Measurements from ENCODE around the gene PDLIM5.
"Not testable (repeated sequence)": the region's sequence is repeated elsewhere in the genome, so short reads cannot be mapped to it uniquely, and the experiment has no call there.

Gene PDLIM5

GRCh38 chr4:94650690-94651089, 198.9 kb downstream of the PDLIM5 start:
- Histone ChIP-seq H3K4me1 (ENCODE audit: control insufficient read depth, insufficient read depth, low read length) (no peaks in the 10 kb centered on the region), H3K27ac (ENCODE audit: low read depth, low read length) (no peak overlapping the region), H3K4me3 (ENCODE audit: low read depth, low read length) (no peak overlapping the region), H3K9me3 (ENCODE audit: control insufficient read depth, insufficient read depth, low read depth, low read length) (no peaks in the 10 kb centered on the region), H3K27me3 (ENCODE audit: control insufficient read depth, insufficient read depth, low read length) (no peaks in the 10 kb centered on the region), H3K9ac (ENCODE audit: low read length) (no peak overlapping the region), H3K36me3 (ENCODE audit: control insufficient read depth, insufficient read depth, low read length) (0 out of 2 replicates have a peak, but pooled peaks cover 7% of the 10 kb centered on the region)

GRCh38 chr4:94653095-94653649, 201.4 kb downstream of the PDLIM5 start:
- H3K4me1 ChIP-seq (ENCODE audit: control insufficient read depth, insufficient read depth, low read length), result no peaks in the 10 kb centered on the region
- no peak overlapping the region for H3K9ac ChIP-seq (ENCODE audit: low read length)
- H3K36me3 ChIP-seq (ENCODE audit: control insufficient read depth, insufficient read depth, low read length), result peaks cover 8% of the 10 kb centered on the region; the same call in 1 of the 2 replicates
- H3K9me3 ChIP-seq (ENCODE audit: control insufficient read depth, insufficient read depth, low read depth, low read length), result no peaks in the 10 kb centered on the region
- no peak overlapping the region for H3K27ac ChIP-seq (ENCODE audit: low read depth, low read length)
- H3K4me3 ChIP-seq (ENCODE audit: low read depth, low read length), result no peak overlapping the region
- H3K27me3 ChIP-seq (ENCODE audit: control insufficient read depth, insufficient read depth, low read length), result no peaks in the 10 kb centered on the region

GRCh38 chr4:94653984-94654609, 202.4 kb downstream of the PDLIM5 start:
- Histone ChIP-seq H3K4me3 (ENCODE audit: low read depth, low read length) (no peak overlapping the region), H3K27me3 (ENCODE audit: control insufficient read depth, insufficient read depth, low read length) (no peaks in the 10 kb centered on the region), H3K27ac (ENCODE audit: low read depth, low read length) (no peak overlapping the region), H3K9me3 (ENCODE audit: control insufficient read depth, insufficient read depth, low read depth, low read length) (no peaks in the 10 kb centered on the region), H3K9ac (ENCODE audit: low read length) (no peak overlapping the region), H3K36me3 (ENCODE audit: control insufficient read depth, insufficient read depth, low read length) (peaks cover 10% of the 10 kb centered on the region; the same call in 1 of the 2 replicates), H3K4me1 (ENCODE audit: control insufficient read depth, insufficient read depth, low read length) (no peaks in the 10 kb centered on the region)

GRCh38 chr4:94654714-94655113, 203.0 kb downstream of the PDLIM5 start:
- Histone ChIP-seq H3K27me3 (ENCODE audit: control insufficient read depth, insufficient read depth, low read length) (no peaks in the 10 kb centered on the region), H3K9me3 (ENCODE audit: control insufficient read depth, insufficient read depth, low read depth, low read length) (no peaks in the 10 kb centered on the region), H3K36me3 (ENCODE audit: control insufficient read depth, insufficient read depth, low read length) (peaks cover 10% of the 10 kb centered on the region; the same call in 1 of the 2 replicates), H3K4me3 (ENCODE audit: low read depth, low read length) (no peak overlapping the region), H3K9ac (ENCODE audit: low read length) (no peak overlapping the region), H3K27ac (ENCODE audit: low read depth, low read length) (no peak overlapping the region), H3K4me1 (ENCODE audit: control insufficient read depth, insufficient read depth, low read length) (no peaks in the 10 kb centered on the region)

GRCh38 chr4:94660614-94661013, 208.9 kb downstream of the PDLIM5 start:
- H3K27me3 ChIP-seq (ENCODE audit: control insufficient read depth, insufficient read depth, low read length), result no peaks in the 10 kb centered on the region
- no peak overlapping the region for H3K9ac ChIP-seq (ENCODE audit: low read length)
- H3K27ac ChIP-seq (ENCODE audit: low read depth, low read length), result no peak overlapping the region
- no peak overlapping the region for H3K4me3 ChIP-seq (ENCODE audit: low read depth, low read length)
- peaks cover 19% of the 10 kb centered on the region for H3K36me3 ChIP-seq (ENCODE audit: control insufficient read depth, insufficient read depth, low read length)
- H3K9me3 ChIP-seq (ENCODE audit: control insufficient read depth, insufficient read depth, low read depth, low read length), result no peaks in the 10 kb centered on the region
- no peaks in the 10 kb centered on the region for H3K4me1 ChIP-seq (ENCODE audit: control insufficient read depth, insufficient read depth, low read length)

- not testable (repeated sequence) for H3K9ac ChIP-seq (ENCODE audit: low read length); H3K36me3 ChIP-seq (ENCODE audit: control insufficient read depth, insufficient read depth, low read length); H3K27ac ChIP-seq (ENCODE audit: low read depth, low read length)
Observed at GRCh38 chr4:94665021-94665420, 213.3 kb downstream of the PDLIM5 start.

GRCh38 chr4:94665500-94666404, 214.0 kb downstream of the PDLIM5 start:
- H3K36me3 ChIP-seq (ENCODE audit: control insufficient read depth, insufficient read depth, low read length), result peaks cover 7% of the 10 kb centered on the region; the same call in 1 of the 2 replicates
- H3K9ac ChIP-seq (ENCODE audit: low read length), result no peak overlapping the region
- no peak overlapping the region for H3K27ac ChIP-seq (ENCODE audit: low read depth, low read length)
- H3K4me1 ChIP-seq (ENCODE audit: control insufficient read depth, insufficient read depth, low read length), result no peaks in the 10 kb centered on the region
- H3K27me3 ChIP-seq (ENCODE audit: control insufficient read depth, insufficient read depth, low read length), result no peaks in the 10 kb centered on the region
- no peak overlapping the region for H3K4me3 ChIP-seq (ENCODE audit: low read depth, low read length)
- no peaks in the 10 kb centered on the region for H3K9me3 ChIP-seq (ENCODE audit: control insufficient read depth, insufficient read depth, low read depth, low read length)

More at GRCh38 chr4:94665021-94665420, 213.3 kb downstream of the PDLIM5 start:
- H3K4me1 ChIP-seq (ENCODE audit: control insufficient read depth, insufficient read depth, low read length); H3K4me3 ChIP-seq (ENCODE audit: low read depth, low read length); H3K27me3 ChIP-seq (ENCODE audit: control insufficient read depth, insufficient read depth, low read length); H3K9me3 ChIP-seq (ENCODE audit: control insufficient read depth, insufficient read depth, low read depth, low read length): not testable (repeated sequence)

- Histone ChIP-seq H3K4me1 (ENCODE audit: control insufficient read depth, insufficient read depth, low read length) (no peaks in the 10 kb centered on the region), H3K36me3 (ENCODE audit: control insufficient read depth, insufficient read depth, low read length) (peaks cover 2% of the 10 kb centered on the region; the same call in 1 of the 2 replicates), H3K27me3 (ENCODE audit: control insufficient read depth, insufficient read depth, low read length) (no peaks in the 10 kb centered on the region), H3K9ac (ENCODE audit: low read length) (no peak overlapping the region), H3K9me3 (ENCODE audit: control insufficient read depth, insufficient read depth, low read depth, low read length) (no peaks in the 10 kb centered on the region), H3K4me3 (ENCODE audit: low read depth, low read length) (no peak overlapping the region), H3K27ac (ENCODE audit: low read depth, low read length) (no peak overlapping the region)
Observed at GRCh38 chr4:94668724-94669123, 217.0 kb downstream of the PDLIM5 start.

- Histone ChIP-seq H3K36me3 (ENCODE audit: control insufficient read depth, insufficient read depth, low read length) (no peaks in the 10 kb centered on the region), H3K4me1 (ENCODE audit: control insufficient read depth, insufficient read depth, low read length) (no peaks in the 10 kb centered on the region), H3K9me3 (ENCODE audit: control insufficient read depth, insufficient read depth, low read depth, low read length) (no peaks in the 10 kb centered on the region), H3K27ac (ENCODE audit: low read depth, low read length) (no peak overlapping the region), H3K9ac (ENCODE audit: low read length) (no peak overlapping the region), H3K27me3 (ENCODE audit: control insufficient read depth, insufficient read depth, low read length) (no peaks in the 10 kb centered on the region), H3K4me3 (ENCODE audit: low read depth, low read length) (no peak overlapping the region)
Observed at GRCh38 chr4:94669672-94670664, 218.2 kb downstream of the PDLIM5 start.

- no peak overlapping the region for H3K27ac ChIP-seq (ENCODE audit: low read depth, low read length)
- H3K9me3 ChIP-seq (ENCODE audit: control insufficient read depth, insufficient read depth, low read depth, low read length), result no peaks in the 10 kb centered on the region
- H3K27me3 ChIP-seq (ENCODE audit: control insufficient read depth, insufficient read depth, low read length), result no peaks in the 10 kb centered on the region
- H3K4me1 ChIP-seq (ENCODE audit: control insufficient read depth, insufficient read depth, low read length), result no peaks in the 10 kb centered on the region
- no peaks in the 10 kb centered on the region for H3K36me3 ChIP-seq (ENCODE audit: control insufficient read depth, insufficient read depth, low read length)
- H3K4me3 ChIP-seq (ENCODE audit: low read depth, low read length), result no peak overlapping the region
- H3K9ac ChIP-seq (ENCODE audit: low read length), result no peak overlapping the region
Observed at GRCh38 chr4:94671113-94671512, 219.4 kb downstream of the PDLIM5 start.
